Ovary (tissue), 3 donors: ENCODE results near the gene MT1X.

ENCODE experiments used
- CTCF ChIP-seq, 3 donors: fragments of 450-650 bp in 2 of 3; fragments of 200-600 bp in 1 of 3; IDR thresholded peaks; one replicate each; pipeline versions ENCODE4 v1.5.1 to v1.8.0; 2016 to 2022; ENCODE audit warnings: antibody characterized with exemption in 3 of 3, mild to moderate bottlenecking in 1 of 3
- EP300 ChIP-seq: sonication (generic); formaldehyde crosslinking; IDR thresholded peaks from one replicate; pipeline ENCODE4 v1.6.1; 2017; ENCODE audit warnings: antibody characterized with exemption
- POLR2A ChIP-seq: fragments of 450-650 bp; IDR thresholded peaks from one replicate; pipeline ENCODE4 v1.6.1; 2017; ENCODE audit warnings: antibody characterized with exemption, mild to moderate bottlenecking, moderate library complexity
- donor health status: DM: no; HTN: no; CAD: no.

- TF ChIP-seq POLR2A (no peak), EP300 (no peak), CTCF (IDR thresholded peaks at IDR 0.05) (no peak)
These were observed 50.1 kb downstream of the MT1X start for GRCh38 chr16:56732366-56732765.
